ENCODE results near the gene SOX6.

DNA sequence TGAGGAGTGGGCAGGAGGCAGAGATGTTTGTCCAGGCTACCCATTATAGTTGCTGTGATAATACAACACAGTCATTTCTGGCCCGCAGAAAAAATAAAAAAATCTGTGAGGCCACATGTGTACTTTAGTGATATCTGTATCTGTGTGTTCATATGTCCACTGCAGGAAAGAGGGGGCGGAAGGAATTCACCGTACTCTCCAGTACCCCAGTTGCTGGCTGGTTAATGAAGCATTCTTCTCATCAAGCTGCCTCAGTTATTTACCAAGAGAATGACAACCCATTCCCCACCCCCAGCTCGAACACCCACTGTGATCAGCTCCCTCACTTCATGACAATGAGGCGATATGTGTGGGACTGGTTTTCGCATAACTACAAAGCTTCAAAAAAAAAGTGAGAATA is 309.3 kb downstream of the SOX6 start:
- TF ChIP-seq, protein P1, sequence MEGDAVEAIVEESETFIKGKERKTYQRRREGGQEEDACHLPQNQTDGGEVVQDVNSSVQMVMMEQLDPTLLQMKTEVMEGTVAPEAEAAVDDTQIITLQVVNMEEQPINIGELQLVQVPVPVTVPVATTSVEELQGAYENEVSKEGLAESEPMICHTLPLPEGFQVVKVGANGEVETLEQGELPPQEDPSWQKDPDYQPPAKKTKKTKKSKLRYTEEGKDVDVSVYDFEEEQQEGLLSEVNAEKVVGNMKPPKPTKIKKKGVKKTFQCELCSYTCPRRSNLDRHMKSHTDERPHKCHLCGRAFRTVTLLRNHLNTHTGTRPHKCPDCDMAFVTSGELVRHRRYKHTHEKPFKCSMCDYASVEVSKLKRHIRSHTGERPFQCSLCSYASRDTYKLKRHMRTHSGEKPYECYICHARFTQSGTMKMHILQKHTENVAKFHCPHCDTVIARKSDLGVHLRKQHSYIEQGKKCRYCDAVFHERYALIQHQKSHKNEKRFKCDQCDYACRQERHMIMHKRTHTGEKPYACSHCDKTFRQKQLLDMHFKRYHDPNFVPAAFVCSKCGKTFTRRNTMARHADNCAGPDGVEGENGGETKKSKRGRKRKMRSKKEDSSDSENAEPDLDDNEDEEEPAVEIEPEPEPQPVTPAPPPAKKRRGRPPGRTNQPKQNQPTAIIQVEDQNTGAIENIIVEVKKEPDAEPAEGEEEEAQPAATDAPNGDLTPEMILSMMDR (IDR thresholded peaks at IDR 0.05; ENCODE audit: low read length), result no peak
- TF ChIP-seq EZH2phosphoT487 (IDR thresholded peaks at IDR 0.05; ENCODE audit: low read length), result no peak
- no peak for TF ChIP-seq EZH2 (optimal IDR thresholded peaks at IDR 0.05; ENCODE audit: low read depth, low read length)

Measured in MM.1S (cell line).